B cell (primary cell): ENCODE data around the gene CXCL12. TPM values are rescaled to one million over a fixed set of nuclear protein-coding genes. Genes with fewer than 3 reads are reported as not detected.

ENCODE experiments used
- ATAC-seq: fragments of 200-7000 bp; cut with Tn5 transposase; one replicate; pipeline ENCODE4 v1.10.0; 2021; ENCODE audit warnings: low read depth, mild to moderate bottlenecking, moderate number of reproducible peaks, moderate library complexity
- CTCF ChIA-PET: fragments of 350-600 bp; sonication (Branson Sonifier 250); formaldehyde crosslinking; loops from one replicate; lab custom pipeline; 2021; ENCODE audit warnings: antibody characterized with exemption, inconsistent platforms; lab: Charles Lee
- POLR2A ChIA-PET: fragments of 350-600 bp; sonication (Branson Sonifier 250); formaldehyde crosslinking; loops from one replicate; lab custom pipeline; 2021; ENCODE audit warnings: antibody characterized with exemption; lab: Charles Lee
- DNase-seq: peaks from one replicate; pipeline ENCODE4 v3.0.0; 2013
- H2AFZ ChIP-seq: 2 replicates; pipeline ENCODE4 v1.6.1; 2012; ENCODE audit warnings: mild to moderate bottlenecking, low read depth, low read length; ENCODE audit not compliant: insufficient read depth, poor library complexity, severe bottlenecking
- H3K27ac ChIP-seq, 2 donors: 1 replicate in 1 of 2; 2 replicates in 1 of 2; pipeline ENCODE4 v1.5.1; 2012 to 2013; ENCODE audit warnings: low read length in 2 of 2, mild to moderate bottlenecking in 2 of 2, moderate library complexity in 1 of 2
- H3K27me3 ChIP-seq, 4 experiments: fragments of 200-600 bp in 1 of 4; sonication (generic) in 1 of 4; replicated peaks in 1 of 4; 1 replicate in 2 of 4; 2 replicates in 2 of 4; pipeline versions ENCODE4 v1.6.1 to v1.7.0; 2013 to 2016; ENCODE audit warnings: low read length in 3 of 4, mild to moderate bottlenecking in 2 of 4, mixed read lengths in 1 of 4, moderate library complexity in 1 of 4; ENCODE audit not compliant: insufficient read depth in 4 of 4, control insufficient read depth in 3 of 4; ENCODE audit errors: control extremely low read depth in 1 of 4
- H3K36me3 ChIP-seq, 2 experiments: replicated peaks in 1 of 2; 1 replicate in 1 of 2; 2 replicates in 1 of 2; pipeline versions ENCODE4 v1.6.1 to v1.7.1; 2013; ENCODE audit warnings: low read length in 1 of 2; ENCODE audit not compliant: insufficient read depth in 2 of 2, control insufficient read depth in 1 of 2; ENCODE audit errors: control extremely low read depth in 1 of 2, extremely low read depth in 1 of 2
- H3K4me1 ChIP-seq, 2 donors: fragments of 200-600 bp in 1 of 2; sonication (generic) in 1 of 2; 1 replicate in 1 of 2; 2 replicates in 1 of 2; pipeline versions ENCODE4 v1.5.1 to v1.6.1; 2013 to 2017; ENCODE audit warnings: low read length in 2 of 2; ENCODE audit not compliant: control insufficient read depth in 2 of 2, insufficient read depth in 2 of 2
- H3K4me2 ChIP-seq: replicated peaks from 2 replicates; pipeline ENCODE3; 2012; ENCODE audit warnings: mild to moderate bottlenecking, low read depth, low read length; ENCODE audit not compliant: poor library complexity, severe bottlenecking
- H3K4me3 ChIP-seq, 5 experiments: fragments of 200-600 bp in 1 of 5; sonication (generic) in 1 of 5; 1 replicate in 3 of 5; 2 replicates in 2 of 5; pipeline versions ENCODE4 v1.5.1 to v1.7.0; 2011 to 2016; ENCODE audit warnings: low read length in 4 of 5, mild to moderate bottlenecking in 4 of 5, low read depth in 2 of 5, control low read depth in 1 of 5, moderate library complexity in 1 of 5; ENCODE audit not compliant: insufficient read depth in 1 of 5; ENCODE audit errors: control extremely low read depth in 1 of 5, extremely low read depth in 1 of 5
- H3K79me2 ChIP-seq: fragments of 200-600 bp; sonication (generic); one replicate; pipeline ENCODE4 v1.6.0; 2016; ENCODE audit warnings: low read length; ENCODE audit not compliant: control insufficient read depth, insufficient read depth
- H3K9ac ChIP-seq: fragments of 200-600 bp; sonication (generic); 2 replicates; pipeline ENCODE4 v1.6.1; 2017; ENCODE audit warnings: mild to moderate bottlenecking, low read length, moderate library complexity
- H3K9me3 ChIP-seq, 3 donors: one replicate each; pipeline versions ENCODE4 v1.6.1 to v1.7.1; 2013; ENCODE audit warnings: low read length in 2 of 3; ENCODE audit not compliant: control insufficient read depth in 2 of 3, insufficient read depth in 1 of 3; ENCODE audit errors: control extremely low read depth in 1 of 3
- H4K20me1 ChIP-seq: 2 replicates; pipeline ENCODE4 v1.6.0; 2012; ENCODE audit warnings: mild to moderate bottlenecking, low read length; ENCODE audit not compliant: insufficient read depth, control insufficient read depth, poor library complexity, severe bottlenecking
- H3K27ac Mint-ChIP-seq: one replicate; pipeline ENCODE4 v1.8.0; 2021; ENCODE audit warnings: mixed read lengths
- H3K27me3 Mint-ChIP-seq: one replicate; pipeline ENCODE4 v1.8.0; 2021; ENCODE audit warnings: mixed read lengths
- H3K4me1 Mint-ChIP-seq: one replicate; pipeline ENCODE4 v1.8.0; 2021; ENCODE audit warnings: mixed read lengths
- H3K4me3 Mint-ChIP-seq: one replicate; pipeline ENCODE4 v1.8.0; 2021; ENCODE audit warnings: mixed read lengths
- H3K9me3 Mint-ChIP-seq: one replicate; pipeline ENCODE4 v1.8.0; 2022; ENCODE audit warnings: mixed read lengths; ENCODE audit not compliant: insufficient read depth
- EZH2 ChIP-seq: IDR thresholded peaks from 2 replicates; pipeline ENCODE4 v1.6.1; 2012; ENCODE audit warnings: borderline replicate concordance, low read depth, mild to moderate bottlenecking, moderate library complexity, low read length; ENCODE audit not compliant: insufficient read depth, poor library complexity, severe bottlenecking
- WGBS: methylation state at CpG from one replicate; pipeline ENCODE4 v1.1.5; 2013; ENCODE audit warnings: missing lambda C conversion rate; ENCODE audit not compliant: insufficient coverage; 5-methylcytosine and 5-hydroxymethylcytosine counted together
- intact Hi-C: fragments of 100-400 bp; cut with micrococcal nuclease; formaldehyde crosslinking; loops from one replicate; pipeline ENCODE4 v1.10.0; 2022
- polyA plus RNA-seq: library from polyadenylated mRNA; depleted of rRNA; stranded (reverse); fragments of >200 nt; gene quantifications from 2 replicates; pipeline ENCODE4 v1.2.3, GENCODE V29; 2012
- total RNA-seq, 2 donors: library from RNA; stranded (reverse); fragments of 120-200 nt in 1 of 2; gene quantifications; 1 replicate in 1 of 2; 2 replicates in 1 of 2; pipeline versions ENCODE4 v1.2.3 to v1.2.4, GENCODE V29; 2013 to 2022
- TF ChIP-seq, protein P1 (sequence below): fragments of 200-600 bp; IDR thresholded peaks from one replicate; pipeline ENCODE4 v1.8.0; 2022; ENCODE audit warnings: antibody characterized with exemption, mild to moderate bottlenecking

The CXCL12 gene
- total and polyA plus RNA-seq, 2 donors (not counting 1 experiment from before 2014, with no cell fraction given), result not detected

DNA sequence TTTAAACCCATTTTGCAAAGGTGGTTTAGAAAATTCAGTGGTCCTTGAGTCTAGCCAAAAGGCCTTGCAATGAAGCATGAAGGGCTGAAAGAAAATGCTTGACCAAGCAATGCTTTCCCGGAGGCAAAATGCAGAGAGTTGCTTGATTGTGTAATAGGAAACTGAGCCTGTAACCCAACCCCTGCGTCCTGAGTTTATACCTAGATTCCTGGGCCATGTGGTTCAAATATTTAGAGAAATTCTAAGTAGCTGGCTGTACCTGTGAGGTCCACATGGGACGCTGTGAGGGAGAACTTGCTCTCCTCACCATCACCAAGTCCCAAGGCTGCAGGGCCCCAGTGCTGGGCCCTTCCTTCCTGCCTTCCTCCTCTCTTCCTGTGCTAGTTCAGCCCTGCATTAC is 45.7 kb downstream of the CXCL12 start:
- ATAC-seq (no peak), DNase-seq (no peak)
- Histone ChIP-seq H3K9me3 (no peaks in the 10 kb centered on the region), H2AFZ (no peak overlapping the region), H3K4me3 (no peak overlapping the region), H3K36me3 (no peaks in the 10 kb centered on the region), H3K4me1 (no peaks in the 10 kb centered on the region), H3K79me2 (no peaks in the 10 kb centered on the region), H3K27me3 (no peaks in the 10 kb centered on the region), H3K4me2 (no peak overlapping the region), H4K20me1 (no peaks in the 10 kb centered on the region), H3K9ac (no peak overlapping the region), H3K27ac (no peak overlapping the region)
- Mint-ChIP-seq H3K27ac (no peak overlapping the region), H3K4me3 (no peak overlapping the region), H3K4me1 (no peaks in the 10 kb centered on the region), H3K27me3 (no peaks in the 10 kb centered on the region), H3K9me3 (no peaks in the 10 kb centered on the region)
- CTCF ChIA-PET, result no interaction called here
- TF ChIP-seq, protein P1, sequence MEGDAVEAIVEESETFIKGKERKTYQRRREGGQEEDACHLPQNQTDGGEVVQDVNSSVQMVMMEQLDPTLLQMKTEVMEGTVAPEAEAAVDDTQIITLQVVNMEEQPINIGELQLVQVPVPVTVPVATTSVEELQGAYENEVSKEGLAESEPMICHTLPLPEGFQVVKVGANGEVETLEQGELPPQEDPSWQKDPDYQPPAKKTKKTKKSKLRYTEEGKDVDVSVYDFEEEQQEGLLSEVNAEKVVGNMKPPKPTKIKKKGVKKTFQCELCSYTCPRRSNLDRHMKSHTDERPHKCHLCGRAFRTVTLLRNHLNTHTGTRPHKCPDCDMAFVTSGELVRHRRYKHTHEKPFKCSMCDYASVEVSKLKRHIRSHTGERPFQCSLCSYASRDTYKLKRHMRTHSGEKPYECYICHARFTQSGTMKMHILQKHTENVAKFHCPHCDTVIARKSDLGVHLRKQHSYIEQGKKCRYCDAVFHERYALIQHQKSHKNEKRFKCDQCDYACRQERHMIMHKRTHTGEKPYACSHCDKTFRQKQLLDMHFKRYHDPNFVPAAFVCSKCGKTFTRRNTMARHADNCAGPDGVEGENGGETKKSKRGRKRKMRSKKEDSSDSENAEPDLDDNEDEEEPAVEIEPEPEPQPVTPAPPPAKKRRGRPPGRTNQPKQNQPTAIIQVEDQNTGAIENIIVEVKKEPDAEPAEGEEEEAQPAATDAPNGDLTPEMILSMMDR, result no peak
- intact Hi-C loops, result no loop called here
- POLR2A ChIA-PET, result no interaction called here
- WGBS, result 89% methylated on average over 3 of the region's 3 CpGs

DNA sequence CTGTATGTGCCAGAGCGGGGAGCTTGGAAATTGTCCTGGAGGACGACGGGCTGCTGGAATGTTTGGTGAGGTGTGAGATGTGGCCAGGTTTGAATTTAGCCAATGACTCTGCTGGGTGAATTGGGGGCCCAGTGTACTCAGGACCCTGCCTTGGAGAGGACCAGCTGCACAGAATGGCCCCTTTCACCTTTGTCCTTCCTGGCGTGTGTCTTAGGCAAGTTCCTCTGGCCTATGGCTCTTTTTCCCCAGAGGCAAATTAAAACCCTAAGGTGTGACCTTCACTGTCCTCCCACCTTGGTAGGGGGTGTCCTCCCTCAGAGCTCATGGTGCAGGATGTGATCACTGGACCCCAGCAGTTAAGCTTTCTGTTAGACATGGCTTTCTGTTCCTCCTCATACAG is 47.8 kb downstream of the CXCL12 start:
- H3K27me3 ChIP-seq, result no peaks in the 10 kb centered on the region
- H4K20me1 ChIP-seq, result no peaks in the 10 kb centered on the region
- ChIA-PET CTCF (no interaction called here), POLR2A (no interaction called here)
- no peak overlapping the region for H3K4me2 ChIP-seq
- no peaks in the 10 kb centered on the region for H3K9me3 ChIP-seq
- DNase-seq (no peak), ATAC-seq (no peak)
- H2AFZ ChIP-seq, result no peak overlapping the region
- Mint-ChIP-seq H3K27ac (no peak overlapping the region), H3K9me3 (no peaks in the 10 kb centered on the region), H3K4me3 (no peak overlapping the region), H3K4me1 (no peaks in the 10 kb centered on the region), H3K27me3 (no peaks in the 10 kb centered on the region)
- no peak overlapping the region for H3K9ac ChIP-seq
- intact Hi-C loops, result no loop called here
- WGBS, result 96% methylated on average over 4 of the region's 4 CpGs
- H3K4me3 ChIP-seq, result no peak overlapping the region
- H3K36me3 ChIP-seq, result no peaks in the 10 kb centered on the region
- TF ChIP-seq, protein P1, result no peak
- no peak for TF ChIP-seq EZH2
- H3K27ac ChIP-seq, result no peak overlapping the region
- H3K79me2 ChIP-seq, result no peaks in the 10 kb centered on the region
- no peaks in the 10 kb centered on the region for H3K4me1 ChIP-seq
